GM12872 (cell line): Measurements from ENCODE around the gene RRAS.

Experiments
- CTCF ChIP-seq: IDR thresholded peaks from 3 replicates; pipeline ENCODE4 v1.5.1; 2011; ENCODE audit warnings: low read depth, mild to moderate bottlenecking, low read length, moderate library complexity; ENCODE audit not compliant: insufficient read depth

Gene RRAS

GRCh38 chr19:49645995-49646394 lies 6.1 kb upstream of the RRAS start:
- TF ChIP-seq CTCF: no peak

GRCh38 chr19:49645592-49645991 lies 5.6 kb upstream of the RRAS start:
- no peak for TF ChIP-seq CTCF

GRCh38 chr19:49643466-49643865 lies 3.5 kb upstream of the RRAS start:
- no peak for TF ChIP-seq CTCF

- TF ChIP-seq CTCF: no peak
Observed at GRCh38 chr19:49642492-49643035, 2.6 kb upstream of the RRAS start.

- TF ChIP-seq CTCF: no peak
Observed at GRCh38 chr19:49641688-49642491, 1.9 kb upstream of the RRAS start, which contains the start of gene SCAF1. Gene SCAF1 (plus strand): TSS chr19:49642209. CDS start chr19:49645027, 2,818 bp downstream.

GRCh38 chr19:49639401-49640112 lies 386 bp downstream of the RRAS start:
- TF ChIP-seq CTCF: no peak
